ENCODE data around the gene SHISA2.
A peak's percentile ranks its signal among the peaks of the same experiment; 100 is the strongest.

The SHISA2 gene

GRCh38 chr13:26017196-26017921 lies 34.5 kb downstream of the SHISA2 start:
- peak; percentile 5 for DNase-seq

- no peak for DNase-seq
Observed at GRCh38 chr13:26016189-26016588, 35.6 kb downstream of the SHISA2 start.

- DNase-seq = no peak
Observed at GRCh38 chr13:26015271-26016125, 36.3 kb downstream of the SHISA2 start.

GRCh38 chr13:26012995-26013394 lies 38.8 kb downstream of the SHISA2 start:
- no peak for DNase-seq

- peak; percentile 61 for DNase-seq
Observed at GRCh38 chr13:26011996-26012821, 39.6 kb downstream of the SHISA2 start.

- no peak for DNase-seq
Observed at GRCh38 chr13:26011208-26011573, 40.6 kb downstream of the SHISA2 start.

GRCh38 chr13:26010487-26011207 lies 41.2 kb downstream of the SHISA2 start:
- no peak for DNase-seq

GRCh38 chr13:26007261-26008125 lies 44.3 kb downstream of the SHISA2 start:
- DNase-seq = no peak
